Stimulated activated CD4-positive, alpha-beta T cell treated with anti-CD3 and anti-CD28 coated beads, Interleukin-15, amount 100 ng/mL, for 48 hours (primary cell): Measurements from ENCODE around the gene EVI5L.
"Not testable (repeated sequence)": the region's sequence is repeated elsewhere in the genome, so short reads cannot be mapped to it uniquely, and the experiment has no call there.

Experiments
- DNase-seq, 2 donors: peaks; one replicate each; pipeline ENCODE4 v3.0.0-alpha.2; 2020; ENCODE audit warnings: low read depth in 2 of 2

The EVI5L gene

DNA sequence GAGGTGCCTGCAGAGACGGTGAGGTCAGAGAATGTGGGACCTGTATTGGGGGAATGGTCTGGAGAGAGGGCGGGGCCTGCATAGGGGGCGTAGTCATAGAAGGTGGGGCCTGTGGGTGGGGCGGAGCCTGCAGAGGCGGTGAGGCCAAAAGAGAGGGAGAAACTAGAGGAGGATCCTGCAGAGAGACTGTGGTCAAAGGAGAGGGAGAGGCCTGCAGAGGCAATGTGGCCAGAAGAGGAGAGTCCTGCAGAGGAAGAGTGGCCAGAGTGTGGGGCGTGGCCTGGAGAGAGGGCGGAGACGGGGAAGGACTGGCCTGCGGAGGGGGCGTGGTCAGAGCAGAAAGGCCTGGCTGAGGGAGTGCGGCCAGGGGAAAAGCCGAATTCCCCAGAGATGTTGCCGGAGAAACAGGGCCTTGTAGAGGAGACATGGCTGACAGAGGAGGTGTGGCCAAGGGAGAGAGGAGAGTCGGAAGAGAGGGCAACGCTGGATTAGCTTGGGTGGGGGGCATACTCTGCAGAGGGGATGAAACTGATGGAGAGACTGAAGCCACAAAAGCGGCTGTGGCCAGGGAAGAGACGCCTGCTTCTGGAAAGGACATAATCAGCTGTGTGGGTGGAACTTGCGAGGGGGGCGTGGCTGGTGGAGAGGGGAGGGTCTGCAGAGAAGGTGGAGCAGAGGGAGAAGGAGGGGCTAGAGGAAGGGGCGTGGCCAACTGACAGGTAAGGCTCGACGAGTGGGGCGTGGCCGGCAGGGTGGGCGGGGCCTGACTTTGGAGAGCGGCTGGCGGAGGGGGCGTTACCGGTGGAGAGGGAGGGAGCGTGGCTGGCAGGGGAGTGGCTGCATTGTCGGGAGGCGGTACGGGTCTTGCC lies 41.7 kb downstream of the EVI5L start:
- peak; percentile 88 to 91 for DNase-seq

DNA sequence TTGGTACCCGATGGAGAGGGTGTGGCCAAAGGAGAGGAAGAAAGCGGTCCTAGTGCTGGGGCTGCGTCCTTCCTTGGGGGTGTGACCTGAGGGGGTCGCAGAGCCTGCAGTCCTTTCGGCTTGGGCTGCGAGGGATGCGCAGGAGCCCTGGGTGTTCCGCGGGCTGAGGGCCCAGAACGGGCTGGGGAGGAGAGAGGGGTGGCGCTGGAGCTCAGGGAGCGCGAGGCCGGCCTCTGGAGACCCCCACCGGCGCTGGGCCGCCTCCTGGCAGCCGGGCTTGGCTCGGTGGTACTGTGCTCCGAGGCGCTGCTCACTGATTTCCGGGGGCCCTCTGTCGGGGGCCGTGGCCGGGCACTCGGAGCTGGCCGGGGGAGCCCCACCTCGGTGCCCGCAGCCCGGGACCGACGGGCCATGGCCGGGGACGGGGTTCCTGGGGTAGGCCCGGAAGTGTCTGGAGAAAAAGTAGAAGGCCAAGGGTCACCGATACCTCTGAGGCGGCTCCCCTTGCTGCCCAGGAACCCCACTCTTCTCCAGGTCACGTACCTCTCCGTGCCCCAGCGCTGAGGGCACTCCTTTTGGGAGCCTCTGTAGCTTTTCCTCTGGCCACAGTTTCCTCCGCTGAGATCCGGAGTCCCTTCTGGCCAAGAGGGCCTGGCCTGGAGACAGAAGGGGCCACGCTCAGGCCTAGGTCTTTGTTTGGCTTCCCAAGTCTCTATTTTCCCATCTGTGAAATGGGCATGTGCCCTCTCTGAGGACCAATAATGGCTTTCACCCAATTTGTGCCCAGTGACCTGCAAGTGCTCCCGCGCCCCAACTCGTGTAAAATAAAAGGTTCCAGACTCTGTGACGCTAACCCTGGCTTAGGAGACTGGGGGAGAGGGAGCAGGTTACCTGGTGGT lies 42.5 kb downstream of the EVI5L start:
- no peak for DNase-seq

DNA sequence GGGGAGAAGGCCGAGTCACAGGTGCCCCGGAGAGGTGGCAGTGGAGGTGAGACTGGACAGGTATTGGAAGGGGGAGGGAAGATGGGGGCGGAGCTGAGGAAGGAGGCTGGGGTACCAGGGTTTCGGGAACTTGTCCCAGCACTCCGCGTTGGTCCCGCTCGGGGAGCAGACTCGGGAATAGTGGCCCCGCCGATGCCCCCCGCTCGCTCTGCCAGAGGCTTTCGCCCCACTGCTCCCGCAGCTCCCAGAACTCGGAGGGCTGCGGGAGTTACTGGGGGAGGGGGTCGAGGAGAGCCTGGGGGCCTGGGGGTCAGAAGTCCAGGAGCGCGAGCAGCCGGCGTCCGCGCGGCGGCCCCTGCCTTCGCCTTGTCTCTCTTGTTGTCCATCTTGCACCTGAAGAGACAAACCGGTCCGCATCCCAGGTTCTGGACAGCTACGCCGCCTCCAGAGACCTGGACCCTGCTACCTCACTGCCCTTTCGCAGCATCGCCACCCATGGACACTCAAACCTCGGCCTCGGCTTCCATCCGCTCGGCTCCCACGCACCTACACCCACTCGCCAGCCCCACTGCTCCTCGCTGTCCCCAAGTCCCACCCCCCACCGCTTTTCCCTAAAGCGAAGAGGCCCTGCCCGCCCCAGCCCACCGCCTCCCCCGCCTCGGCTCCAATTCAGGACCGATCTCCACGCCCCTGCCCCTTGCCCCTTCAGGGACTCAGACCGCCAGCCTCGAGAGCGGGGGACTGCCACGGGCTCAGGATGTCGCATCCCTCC lies 43.5 kb downstream of the EVI5L start:
- DNase-seq = no peak

DNA sequence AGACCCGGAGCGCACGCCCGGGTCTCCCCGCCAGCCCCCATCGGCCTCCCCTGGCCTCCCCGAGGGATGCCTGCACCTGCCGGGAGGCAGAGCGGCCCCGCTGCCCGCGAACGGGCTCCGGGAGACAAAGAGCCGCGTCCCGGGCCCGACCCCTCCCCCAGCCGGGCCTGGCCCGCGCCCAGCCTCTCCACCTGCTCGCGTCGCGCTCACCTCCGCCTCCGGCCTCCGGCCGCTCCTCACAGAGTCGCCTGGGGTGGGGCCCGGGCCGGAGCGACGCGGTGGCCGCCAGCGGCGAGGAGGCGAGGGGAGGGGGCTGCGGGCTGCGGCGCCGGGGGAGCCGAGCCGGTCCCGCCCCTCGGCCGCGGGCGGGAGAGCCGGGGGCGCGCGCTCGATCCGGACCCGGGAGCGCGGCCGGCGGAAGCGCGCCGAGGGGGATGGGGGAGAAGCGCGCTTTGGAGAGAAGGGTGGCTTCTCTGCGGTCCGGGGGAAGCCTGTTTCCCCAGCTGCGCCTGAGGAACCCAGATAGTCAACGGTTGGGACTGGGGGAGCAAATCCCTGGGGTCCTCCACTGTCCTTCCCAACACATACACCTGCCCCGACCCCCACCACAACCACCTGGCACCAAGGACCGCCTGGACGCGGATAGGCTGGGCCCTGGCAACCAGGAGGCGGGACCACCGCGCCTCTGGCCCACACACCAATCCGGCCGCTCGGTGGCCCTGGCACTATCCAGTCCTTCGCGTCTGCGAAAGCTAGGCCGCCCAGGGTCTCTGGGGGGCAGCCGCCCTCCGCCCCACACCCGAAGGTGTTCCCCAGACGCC lies 44.3 kb downstream of the EVI5L start, which contains the start of gene PRR36:
Gene PRR36 (minus strand): TSS at position 315 of the 821 bp plus-strand sequence. CDS start 701 bp downstream, outside the sequence.
- no peak for DNase-seq

DNA sequence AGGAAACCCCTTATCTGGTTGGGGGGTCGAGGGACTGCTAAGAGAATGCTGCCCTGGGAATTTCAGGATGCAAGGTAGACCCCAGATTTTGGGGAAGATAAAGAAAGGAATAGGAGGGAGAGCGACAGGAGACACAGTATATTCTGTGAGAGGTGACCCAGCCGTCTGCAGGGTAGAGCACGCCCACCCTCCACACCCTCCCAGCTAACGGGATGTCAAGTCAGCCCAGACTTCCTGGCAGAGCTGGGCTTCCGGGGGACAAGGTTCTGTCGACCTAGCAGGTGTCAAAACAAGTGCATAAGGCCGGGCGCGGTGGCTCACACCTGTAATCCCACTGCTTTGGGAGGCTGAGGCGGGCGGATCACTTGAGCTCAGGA lies 44.9 kb downstream of the EVI5L start:
- DNase-seq = no peak

DNA sequence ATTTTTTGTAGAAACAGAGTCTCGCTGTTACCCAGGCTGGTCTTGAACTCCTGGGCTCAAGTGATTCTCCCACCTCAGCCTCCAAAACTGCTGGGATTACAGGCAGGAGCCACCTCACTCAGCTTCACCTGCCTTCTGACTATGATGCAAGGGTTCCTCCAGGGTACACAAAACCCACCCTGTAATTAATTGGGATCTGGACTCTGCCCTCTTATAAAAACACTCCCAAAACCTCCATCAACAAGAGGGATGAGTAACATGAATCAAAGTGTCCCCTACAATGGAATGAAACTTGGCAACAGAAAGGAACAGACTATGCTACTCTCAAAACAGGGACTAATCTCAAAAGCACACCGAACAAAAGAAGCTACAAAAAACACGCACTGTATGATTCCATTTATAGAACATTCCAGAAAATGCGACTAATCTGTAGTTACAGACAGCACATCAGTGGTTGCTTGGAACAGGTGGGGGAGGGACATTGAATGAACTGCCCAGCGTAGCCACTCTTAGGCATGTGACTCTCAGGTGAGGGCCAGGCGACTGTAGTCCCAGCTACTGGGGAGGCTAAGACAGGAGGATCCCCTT lies 47.3 kb downstream of the EVI5L start:
- no peak for DNase-seq

DNA sequence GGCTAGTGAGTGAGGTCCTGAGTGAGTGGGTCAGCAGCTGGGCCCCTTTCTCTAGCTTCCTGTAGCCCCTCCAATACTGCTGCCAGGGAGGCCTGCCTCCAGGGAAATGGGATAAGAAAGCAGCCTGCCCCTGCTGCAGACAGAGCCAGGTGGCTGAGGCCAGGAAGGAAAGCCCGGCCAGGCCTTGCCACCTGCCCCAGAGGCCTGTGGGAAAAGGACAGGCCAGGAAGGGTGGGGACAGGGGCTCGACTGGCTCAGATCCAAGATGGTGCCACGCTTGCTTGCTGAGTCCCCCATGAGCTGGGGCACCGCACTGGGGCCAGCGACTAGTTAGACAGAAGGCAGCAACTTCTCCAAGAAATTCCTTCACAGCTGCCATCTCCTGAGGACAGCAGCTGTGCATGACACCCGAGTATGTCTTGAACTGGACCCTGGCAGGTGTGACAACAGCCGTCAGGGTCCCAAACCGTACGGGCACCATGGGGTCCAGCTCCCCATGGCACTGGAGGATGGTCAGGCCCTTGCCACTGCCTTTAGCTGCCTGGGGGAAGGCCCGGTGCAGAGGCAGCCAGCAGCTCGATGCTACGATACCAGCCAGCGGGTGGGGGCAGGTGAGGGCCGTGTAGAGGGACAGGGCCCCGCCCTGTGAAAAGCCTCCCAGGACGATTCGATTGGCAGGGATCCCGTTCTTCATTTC lies 49.2 kb downstream of the EVI5L start:
- DNase-seq = no peak

DNA sequence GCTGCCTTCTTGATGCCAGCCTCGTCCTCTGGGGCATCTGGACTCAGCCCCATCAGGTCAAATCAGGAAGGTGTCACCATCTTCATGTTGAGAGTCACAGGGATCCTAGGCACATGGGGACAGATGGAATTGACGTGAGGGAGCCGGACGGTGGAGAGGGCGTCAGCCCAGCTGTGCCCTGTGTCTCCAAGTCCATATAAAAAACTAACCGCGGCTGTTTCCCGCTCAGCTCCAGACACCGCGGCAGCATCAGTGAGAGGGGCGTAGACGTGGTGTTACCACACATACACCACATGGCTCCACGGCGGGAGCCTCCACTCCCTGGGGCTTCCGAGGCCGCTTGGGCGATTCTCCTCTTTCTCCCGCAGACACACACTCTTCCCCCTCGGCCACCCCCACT lies 49.8 kb downstream of the EVI5L start:
- no peak for DNase-seq

DNA sequence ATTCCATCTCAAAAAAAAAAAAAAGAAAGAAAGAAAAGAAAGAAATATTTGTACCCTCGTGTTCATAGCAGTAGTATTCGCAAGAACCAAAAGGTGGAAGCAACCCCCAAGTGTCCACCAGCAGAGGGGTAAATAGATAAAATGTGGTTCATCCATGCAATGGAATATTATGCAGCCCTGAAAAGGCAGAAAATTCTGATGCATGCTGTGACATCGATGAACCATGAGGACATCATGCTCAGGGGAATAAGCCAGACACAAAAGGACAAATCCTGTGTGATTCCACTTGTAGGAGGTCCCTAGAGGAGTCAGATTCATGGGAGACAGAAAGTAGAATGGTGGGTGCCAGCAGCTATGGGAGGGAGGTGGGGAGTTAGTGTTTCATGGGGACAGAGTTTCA lies 51.9 kb downstream of the EVI5L start:
- DNase-seq = no peak

DNA sequence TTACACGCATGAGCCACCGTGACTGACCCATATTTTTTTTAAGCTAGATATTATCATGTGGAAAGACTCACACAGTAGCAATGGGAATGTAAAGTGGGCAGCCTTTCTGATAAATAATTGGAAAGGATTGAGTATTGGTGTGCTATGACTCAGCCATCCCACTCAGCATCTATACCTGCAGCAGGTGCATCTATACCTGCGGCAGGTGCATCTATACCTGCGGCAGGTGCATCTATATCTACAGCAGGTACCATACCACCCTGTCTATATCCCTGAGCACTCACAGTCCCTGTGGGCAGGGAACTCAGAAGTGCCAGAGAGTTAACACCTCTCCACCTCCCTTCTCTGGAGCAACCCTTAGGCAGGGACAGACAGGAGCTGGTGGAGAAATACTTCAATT lies 53.1 kb downstream of the EVI5L start:
- DNase-seq = no peak

DNA sequence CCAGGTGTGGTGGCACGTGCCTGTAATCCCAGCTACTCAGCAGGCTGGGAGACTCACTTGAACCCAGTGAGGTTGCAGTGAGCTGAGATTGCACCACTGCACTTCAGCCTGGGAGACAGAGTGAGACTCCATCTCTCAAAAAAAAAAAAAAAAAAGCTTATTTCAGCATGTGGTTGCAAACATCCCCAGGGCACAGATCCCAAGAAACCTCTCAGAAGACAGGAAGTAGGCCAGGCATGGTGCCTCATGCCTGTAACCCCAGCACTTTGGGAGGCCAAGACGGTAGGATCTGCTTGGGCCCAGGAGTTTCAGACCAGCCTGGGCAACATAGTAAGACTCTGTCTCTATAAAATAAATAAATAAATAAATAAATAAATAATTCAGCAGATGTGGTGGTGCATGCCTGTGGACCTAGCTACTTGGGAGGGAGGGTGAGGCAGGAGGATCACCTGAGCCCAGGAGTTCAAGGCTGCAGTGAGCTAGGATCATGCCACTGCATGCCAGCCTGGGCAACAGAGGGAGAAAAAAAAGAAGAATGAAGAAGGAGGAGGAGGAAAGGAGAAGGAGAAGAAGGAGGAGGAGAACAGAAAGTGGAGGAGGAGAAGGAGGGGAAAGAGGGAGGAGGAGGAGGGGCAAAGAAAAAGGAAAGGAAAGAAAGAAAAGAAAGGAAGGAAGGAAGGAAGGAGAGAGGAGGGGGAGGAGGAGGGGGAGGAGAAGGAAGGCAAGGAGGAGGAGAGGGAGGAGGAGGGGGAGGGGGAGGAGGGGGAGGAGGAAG lies 54.0 kb downstream of the EVI5L start:
- DNase-seq = no peak

DNA sequence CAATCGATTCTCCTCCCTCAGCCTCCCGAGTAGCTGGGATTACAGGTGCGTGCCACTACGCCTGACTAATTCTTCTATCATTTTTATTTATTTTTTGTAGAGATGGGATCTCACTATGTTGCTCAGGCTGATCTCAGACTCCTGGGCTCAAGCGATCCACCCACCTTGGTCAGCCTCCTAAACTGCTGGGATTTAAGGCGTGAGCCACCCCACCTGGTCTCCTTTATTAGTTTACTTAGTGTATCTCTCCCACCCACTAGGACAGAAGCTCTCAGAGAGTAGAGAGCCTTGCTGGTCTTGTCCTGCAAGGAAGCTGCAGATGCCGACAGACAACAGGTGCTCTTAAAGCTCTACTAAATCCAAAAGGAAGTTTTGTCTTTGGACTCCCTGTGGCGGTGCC lies 55.8 kb downstream of the EVI5L start:
- no peak for DNase-seq

DNA sequence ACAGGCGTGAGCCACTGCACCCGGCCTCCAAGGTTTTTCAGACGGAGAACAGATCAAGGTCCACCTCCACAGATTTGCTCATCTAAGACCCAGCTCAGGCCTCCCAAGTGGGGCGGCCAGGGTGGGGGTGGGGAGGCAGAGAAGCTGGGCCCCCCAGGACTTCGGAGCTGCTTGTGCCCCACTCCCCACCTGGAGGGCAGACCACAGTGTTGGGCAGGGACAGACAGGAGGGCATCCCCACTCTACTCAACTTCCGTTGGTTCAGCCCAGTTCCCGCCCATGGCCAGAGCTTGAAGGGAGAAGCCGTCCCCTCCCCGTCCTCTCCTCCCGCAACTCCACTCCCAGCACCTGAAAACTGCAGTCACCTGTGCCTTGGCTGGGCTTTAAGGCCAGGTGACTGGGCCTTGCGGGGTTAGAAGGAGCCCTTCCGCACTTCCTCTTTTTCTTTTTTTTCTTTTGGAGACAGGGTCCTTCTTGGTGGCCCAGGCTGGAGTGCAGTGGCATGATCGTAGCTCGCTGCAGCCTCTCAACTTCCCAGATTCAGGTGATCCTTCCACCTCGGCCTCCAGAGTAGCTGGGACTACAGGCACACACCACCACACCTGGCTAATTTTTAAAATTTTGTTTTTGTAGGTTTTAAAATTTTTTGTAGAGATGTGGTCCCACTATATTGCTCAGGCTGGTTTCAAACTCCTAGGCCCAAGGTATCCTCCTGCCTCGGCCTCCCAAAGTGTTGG lies 57.6 kb downstream of the EVI5L start:
- no peak for DNase-seq

DNA sequence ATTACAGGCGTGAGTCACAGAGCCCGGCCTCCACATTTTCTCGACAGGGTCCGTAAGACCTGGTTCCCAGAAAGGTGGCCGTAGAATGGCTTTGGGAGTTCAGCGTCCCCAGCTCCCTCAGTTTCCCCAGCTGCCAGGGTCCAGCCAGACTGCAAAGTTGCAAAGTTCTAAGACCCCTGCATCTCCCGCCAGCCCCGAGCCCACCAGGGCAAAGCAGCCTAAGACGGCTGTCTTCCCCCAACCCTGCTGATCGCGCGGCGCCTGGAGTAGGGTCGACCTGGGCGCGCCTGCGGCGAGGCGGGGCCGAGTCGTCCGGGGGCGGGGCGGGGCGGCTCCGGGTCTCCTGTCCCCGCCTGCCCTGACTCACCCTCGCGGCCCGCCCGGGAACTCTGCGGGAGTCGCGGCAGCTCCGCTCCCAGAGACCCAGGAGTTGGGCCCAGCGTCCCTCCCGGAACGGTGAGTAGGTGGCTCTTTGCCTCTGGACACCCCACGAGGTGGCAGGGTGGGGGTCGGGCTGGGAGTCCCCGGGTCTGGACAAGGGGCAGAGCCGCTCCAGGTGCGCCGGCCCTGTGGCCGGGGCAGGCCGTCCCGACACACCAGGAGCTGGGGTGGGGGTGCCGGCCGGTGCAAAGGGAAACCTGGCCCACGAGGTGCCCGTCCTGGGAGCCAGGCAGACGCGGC lies 58.3 kb downstream of the EVI5L start, which contains the start of gene LRRC8E:
Gene LRRC8E (plus strand): TSS at position 366 of the 681 bp plus-strand sequence. CDS start 7,094 bp downstream, outside the sequence.
- DNase-seq = peak in 1 of 2 donors; percentile 33

DNA sequence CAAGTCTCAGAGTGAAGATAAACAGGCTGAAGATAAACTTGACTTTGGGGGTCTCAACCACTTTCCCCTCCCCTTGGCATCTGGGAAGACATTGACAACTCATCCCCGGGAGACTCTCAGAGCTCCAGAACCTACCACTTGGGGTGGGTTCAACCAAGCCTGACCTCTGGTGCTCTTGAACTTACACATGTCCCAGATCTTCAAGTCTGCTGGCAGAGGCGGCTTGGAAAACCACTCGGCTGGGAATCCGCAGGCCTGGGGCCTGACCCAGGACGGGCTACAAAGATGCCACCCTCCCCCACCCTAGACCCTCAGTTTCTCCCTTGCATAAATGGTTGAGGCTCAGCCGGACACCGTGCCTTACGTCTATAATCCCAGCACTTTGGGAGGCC lies 58.8 kb downstream of the EVI5L start:
- DNase-seq = no peak

DNA sequence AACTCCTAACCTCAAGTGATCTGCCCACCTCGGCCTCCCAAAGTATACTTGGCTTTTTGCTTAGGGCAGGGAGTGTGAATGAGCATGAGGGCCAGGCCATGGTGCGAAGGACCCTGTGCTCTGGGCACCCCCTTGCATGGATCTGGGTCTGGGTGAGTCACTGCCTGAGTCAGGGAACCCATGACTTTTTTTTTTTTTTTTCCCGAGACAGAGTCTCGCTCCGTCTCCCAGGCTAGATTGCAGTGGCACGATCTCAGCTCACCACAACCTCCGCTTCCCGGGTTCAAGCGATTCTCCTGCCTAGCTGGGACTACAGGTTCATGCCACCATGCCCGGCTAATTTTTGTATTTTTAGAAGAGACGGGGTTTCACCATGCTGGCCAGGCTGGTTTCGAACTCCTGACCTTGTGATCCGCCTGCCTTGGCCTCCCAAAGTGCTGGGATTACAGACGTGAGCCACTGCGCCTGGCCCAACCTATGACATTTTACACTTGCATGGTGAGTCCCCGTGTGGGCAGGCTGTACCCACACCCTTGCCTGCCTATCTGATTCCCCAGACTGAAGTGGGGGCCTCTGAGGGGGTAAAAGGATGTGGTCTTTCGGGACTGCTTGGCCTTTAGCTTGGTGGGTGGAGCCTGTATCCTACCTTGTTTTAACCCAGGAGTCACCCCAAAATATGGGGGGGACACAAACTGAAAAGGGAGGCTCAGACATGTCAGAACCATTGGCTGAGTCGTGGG lies 63.5 kb downstream of the EVI5L start:
- DNase-seq = not testable (repeated sequence)
